NB4 (cell line): ENCODE results near the gene PER2.

Source experiments
- CTCF ChIP-seq: IDR thresholded peaks from one replicate; pipeline ENCODE4 v1.5.1; 2012; ENCODE audit warnings: low read depth, low read length
- MAX ChIP-seq: IDR thresholded peaks from 2 replicates; pipeline ENCODE4 v1.6.1; 2011; ENCODE audit warnings: low read depth, low read length
- POLR2A ChIP-seq: IDR thresholded peaks from 2 replicates; pipeline ENCODE4 v1.6.1; 2011; ENCODE audit warnings: mild to moderate bottlenecking; ENCODE audit not compliant: insufficient read length; ENCODE audit errors: extremely low read depth

- no peak for TF ChIP-seq POLR2A
- TF ChIP-seq CTCF = no peak
- no peak for TF ChIP-seq MAX
Observed at GRCh38 chr2:238330391-238330790, 42.0 kb upstream of the PER2 start.
